Measurements from ENCODE around the gene SEC61A2. TPM values are rescaled to one million over a fixed set of nuclear protein-coding genes. Genes with fewer than 3 reads are reported as not detected.

Gene SEC61A2
- total and polyA plus RNA-seq, 10 of the 15 experiments (the other 5 are each of a cell fraction or from before 2014, with no cell fraction given): 3.0 to 36.2 (median 8.6) TPM

DNA sequence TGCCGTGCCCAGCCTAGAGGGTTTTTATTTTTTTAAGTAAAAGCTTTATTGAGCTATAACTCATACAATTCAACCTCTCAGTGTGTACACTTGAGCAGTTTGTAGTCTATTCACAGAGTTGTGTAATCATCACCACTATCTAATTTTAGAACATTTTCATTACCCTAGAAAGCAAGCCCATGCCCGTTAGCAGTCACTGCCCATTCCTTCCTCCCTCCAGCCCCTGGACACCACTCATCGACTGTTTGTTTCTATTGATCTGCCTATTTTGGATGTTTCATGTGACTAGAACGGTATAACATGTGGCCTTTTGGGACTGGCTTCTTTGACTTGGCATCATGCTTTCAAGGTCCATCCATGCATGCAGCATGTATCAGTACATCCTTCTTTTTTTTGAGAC, 25.7 kb upstream of the SEC61A2 start:
- no peak for DNase-seq (ENCODE audit: low read depth, low spot score)
- peak; percentile 76 for ATAC-seq
- TF ChIP-seq PBX3 (IDR thresholded peaks at IDR 0.05; ENCODE audit: insufficient replicate concordance, low read depth, low read length): no peak
- TF ChIP-seq ZBTB40 (IDR thresholded peaks at IDR 0.05; ENCODE audit: borderline replicate concordance): peak; percentile 50; the same call in 1 of the 2 replicates
- TF ChIP-seq MEF2B (IDR thresholded peaks at IDR 0.05; ENCODE audit: partially characterized antibody, poor library complexity, severe bottlenecking): no peak
- TF ChIP-seq CBFB (IDR thresholded peaks at IDR 0.05; ENCODE audit: low read depth): no peak
- TF ChIP-seq BACH1 (IDR thresholded peaks at IDR 0.05; ENCODE audit: borderline replicate concordance): no peak
- Histone ChIP-seq H2AFZ (ENCODE audit: control insufficient read depth, low read depth, low read length) (no peak overlapping the region), H3K4me3 (no peak overlapping the region), H3K9me3 (replicated peaks; ENCODE audit: control insufficient read depth, insufficient read depth, low read length) (no peaks in the 10 kb centered on the region; the same call in 2 of the 3 replicates), H3K27me3 (replicated peaks in 1 of 2; ENCODE audit: control insufficient read depth in 2 of 2, insufficient read depth in 2 of 2, low read length in 1 of 2) (no peaks in the 10 kb centered on the region), H3K79me2 (ENCODE audit: control insufficient read depth, insufficient read depth, low read length) (no peaks in the 10 kb centered on the region), H3K4me2 (ENCODE audit: control insufficient read depth, insufficient read depth) (no peak overlapping the region), H4K20me1 (ENCODE audit: control insufficient read depth, insufficient read depth) (no peaks in the 10 kb centered on the region), H3K4me1 (ENCODE audit: control insufficient read depth, insufficient read depth, low read length) (no peaks in the 10 kb centered on the region), H3K9ac (ENCODE audit: control insufficient read depth, insufficient read depth, low read length) (no peak overlapping the region), H3K36me3 (ENCODE audit: control insufficient read depth in 2 of 2, insufficient read depth in 2 of 2, low read length in 1 of 2) (peaks cover 8 to 21% of the 10 kb centered on the region in 2 experiments; a peak in 3 of 4 replicates), H3K27ac (ENCODE audit: control insufficient read depth, insufficient read depth) (no peak overlapping the region)
- no TSS peak for BruUV-seq (replicated peaks)
- intact Hi-C loops (cut with micrococcal nuclease; ENCODE audit: unreplicated experiment): no loop called here
- ChIA-PET CTCF (no interaction called here), SMC1A (ENCODE audit: uncharacterized antibody, unreplicated experiment) (interaction anchor here (1.5 kb wide), 1 partner anchor 76 kb away, joined by 3 read pairs; no protein-coding TSS in a partner anchor), RAD21 (ENCODE audit: unreplicated experiment) (no interaction called here), POLR2A (interaction anchor here (0.8 kb wide), 2 partner anchors 18 to 48 kb away, joined by 3 read pairs; no protein-coding TSS in a partner anchor)
- no peak for FAIRE-seq
- in situ Hi-C loops (cut with MboI): no loop called here
- 27% methylated on average over 4 of the region's 4 CpGs for WGBS (ENCODE audit: insufficient coverage, insufficient replicate concordance, low lambda C conversion rate, missing lambda C conversion rate)
